ENCODE results near the gene SPEM2. TPM values are rescaled to one million over a fixed set of nuclear protein-coding genes. Genes with fewer than 3 reads are reported as not detected.

SPEM2 gene
- total RNA-seq, 1 experiment from 2014 or later, result not detected

- ChIA-PET CTCF (no interaction called here), RAD21 (ENCODE audit: low non-redundant PET in 1 of 2, low total read pairs in 2 of 2, uncharacterized antibody in 2 of 2, unreplicated experiment in 2 of 2) (no interaction called here), POLR2A (interaction anchor here (1.7 kb wide), 1 partner anchor 16 kb away, joined by 8 read pairs; the partner anchor contains the start of gene TMEM256)
- Histone ChIP-seq H3K4me3 (replicated peaks in 1 of 2; ENCODE audit: low read depth in 1 of 2, low read length in 2 of 2) (no peak within 1 kb of the TSS), H4K20me1 (ENCODE audit: insufficient read depth) (no peaks in the 10 kb centered on the region), H3K9me2 (ENCODE audit: insufficient read depth) (no peaks in the 10 kb centered on the region), H2AFZ (ENCODE audit: low read depth, low read length, poor library complexity, severe bottlenecking) (no peak within 1 kb of the TSS), H3K9me3 (ENCODE audit: control insufficient read depth in 1 of 2, insufficient read depth in 1 of 2, low read depth in 1 of 2, low read length in 2 of 2) (no peaks in the 10 kb centered on the region), H3K27me3 (ENCODE audit: insufficient read depth, low read length) (no peaks in the 10 kb centered on the region), H3K9ac (ENCODE audit: low read length) (no peak within 1 kb of the TSS), H3K36me3 (ENCODE audit: control insufficient read depth in 1 of 2, insufficient read depth in 2 of 2, low read length in 2 of 2) (peaks cover 0 to 2% of the 10 kb centered on the region in 2 experiments; a peak in 1 of 4 replicates), H3K4me2 (ENCODE audit: low read length) (no peak within 1 kb of the TSS), H3K79me2 (ENCODE audit: insufficient read depth, low read length) (no peaks in the 10 kb centered on the region), H3K27ac (ENCODE audit: low read depth, low read length) (no peak within 1 kb of the TSS), H3K4me1 (ENCODE audit: control insufficient read depth in 1 of 2, insufficient read depth in 2 of 2, low read length in 2 of 2) (no peaks in the 10 kb centered on the region)
- intact Hi-C loops (cut with micrococcal nuclease), result no loop called here
- no peak for DNase-seq (ENCODE audit: low read depth, low spot score)
- no TSS peak for BruUV-seq (replicated peaks)
- TF ChIP-seq EZH2phosphoT487 (IDR thresholded peaks at IDR 0.05; ENCODE audit: borderline replicate concordance) (no peak), SP1 (IDR thresholded peaks at IDR 0.05; ENCODE audit: low read depth) (no peak), ZBTB33 (IDR thresholded peaks at IDR 0.05; ENCODE audit: extremely low read depth, insufficient replicate concordance, low read length) (no peak), FOSL1 (IDR thresholded peaks at IDR 0.05; ENCODE audit: low read depth) (no peak), CTCF (IDR thresholded peaks at IDR 0.05 in 2 of 3, conservative IDR thresholded peaks at IDR 0.05 in 1 of 3; ENCODE audit: borderline replicate concordance in 1 of 3, insufficient read depth in 1 of 3, low read depth in 2 of 3, low read length in 2 of 3) (no peak), MAX (IDR thresholded peaks at IDR 0.05) (no peak), POLR2A (IDR thresholded peaks at IDR 0.05; ENCODE audit: borderline replicate concordance, extremely low read depth, insufficient read depth, insufficient read length) (no peak), ZNF274 (IDR thresholded peaks at IDR 0.05; ENCODE audit: low read depth, low read length) (no peak), CBX3 (IDR thresholded peaks at IDR 0.05; ENCODE audit: low read depth) (no peak), ATF3 (IDR thresholded peaks at IDR 0.05) (no peak), POLR2AphosphoS5 (IDR thresholded peaks at IDR 0.05; ENCODE audit: low read depth, low read length) (no peak)
- ATAC-seq, result no peak
Observed at GRCh38 chr17:7419819-7420610, 5.4 kb upstream of the SPEM2 start, which contains the start of gene SPEM1. Gene SPEM1 (plus strand): TSS chr17:7420324. CDS start chr17:7420385, 61 bp downstream.

All from HCT116 (cell line).